ENCODE measurements around the gene HOXA13.

Gene HOXA13

DNA sequence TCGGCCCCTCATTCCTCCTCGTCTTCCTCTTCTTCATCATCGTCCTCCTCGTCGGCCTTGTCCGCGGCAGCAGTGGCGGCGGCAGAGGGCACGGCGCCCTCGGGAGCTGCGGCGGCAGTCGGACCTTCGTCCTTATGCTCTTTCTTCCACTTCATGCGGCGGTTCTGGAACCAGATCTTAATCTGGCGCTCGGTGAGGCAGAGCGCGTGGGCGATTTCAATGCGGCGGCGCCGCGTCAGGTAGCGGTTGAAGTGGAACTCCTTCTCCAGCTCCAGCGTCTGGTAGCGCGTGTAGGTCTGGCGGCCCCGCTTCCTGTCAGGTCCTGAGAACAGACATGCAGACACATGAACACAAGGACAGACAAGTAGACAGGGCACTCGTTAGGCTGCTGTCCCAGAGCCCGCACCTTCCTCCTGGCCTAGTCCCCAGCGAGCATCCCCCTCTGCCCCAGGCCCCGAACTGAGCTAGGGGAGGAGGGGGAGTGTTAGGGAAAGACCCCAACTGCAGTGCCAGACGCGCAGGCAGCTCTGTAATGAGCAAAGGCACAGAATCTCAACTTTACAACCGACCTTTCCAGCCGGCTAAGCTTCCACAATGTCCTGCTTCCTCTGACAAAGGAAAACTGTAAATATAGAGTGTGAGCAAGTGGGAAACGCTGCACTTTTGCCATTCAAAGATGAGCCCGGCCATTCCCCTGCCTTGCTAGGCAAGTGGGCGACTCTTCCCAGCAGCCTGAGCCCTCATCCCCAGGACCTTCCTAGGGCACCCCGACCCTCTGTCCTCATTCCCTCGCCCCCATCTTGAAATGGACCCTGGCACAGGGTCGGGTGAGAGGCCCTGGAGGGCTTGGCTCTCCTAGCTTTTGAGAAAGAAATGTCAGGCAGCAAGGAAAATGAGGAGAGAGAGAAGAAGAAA is 44.7 kb downstream of the HOXA13 start:
- Mint-ChIP-seq H3K9me3 (peaks cover 1% of the 10 kb centered on the region), H3K27ac (peak overlapping the region; percentile 46), H3K36me3 (peaks cover 2% of the 10 kb centered on the region), H3K27me3 (peaks cover 47% of the 10 kb centered on the region), H3K4me1 (peaks cover 33% of the 10 kb centered on the region), H3K4me3 (no peak overlapping the region)
- DNase-seq (ENCODE audit: low spot score in 2 of 2), result no peak
- no peak for ATAC-seq (ENCODE audit: low read depth)

DNA sequence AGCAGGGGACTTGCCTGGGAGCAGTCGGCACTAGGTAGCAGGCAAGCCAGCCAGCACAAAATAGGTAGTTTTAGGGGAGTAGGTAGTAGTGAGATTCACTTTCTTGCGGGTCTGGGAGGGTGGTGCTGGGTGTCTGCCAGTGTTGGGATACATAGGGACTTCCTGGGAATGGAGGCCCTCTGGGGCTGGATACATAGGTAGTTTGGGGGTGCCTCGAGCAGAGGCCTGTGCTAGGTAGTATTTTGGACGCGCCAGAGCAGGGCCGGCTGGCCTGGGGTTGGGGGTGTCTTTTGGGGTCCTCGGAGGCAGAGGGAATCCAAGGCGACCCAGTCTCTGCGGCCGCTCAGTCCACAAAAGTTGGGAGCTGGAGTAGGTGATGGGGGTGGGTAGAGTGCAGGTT is 45.5 kb downstream of the HOXA13 start:
- no peak for ATAC-seq (ENCODE audit: low read depth)
- H3K36me3 Mint-ChIP-seq, result peaks cover 2% of the 10 kb centered on the region
- H3K27ac Mint-ChIP-seq, result peak overlapping the region; percentile 46
- peaks cover 26% of the 10 kb centered on the region for H3K4me1 Mint-ChIP-seq
- no peak overlapping the region for H3K4me3 Mint-ChIP-seq
- H3K27me3 Mint-ChIP-seq, result peaks cover 43% of the 10 kb centered on the region
- no peak for DNase-seq (ENCODE audit: low spot score in 2 of 2)
- peaks cover 1% of the 10 kb centered on the region for H3K9me3 Mint-ChIP-seq

DNA sequence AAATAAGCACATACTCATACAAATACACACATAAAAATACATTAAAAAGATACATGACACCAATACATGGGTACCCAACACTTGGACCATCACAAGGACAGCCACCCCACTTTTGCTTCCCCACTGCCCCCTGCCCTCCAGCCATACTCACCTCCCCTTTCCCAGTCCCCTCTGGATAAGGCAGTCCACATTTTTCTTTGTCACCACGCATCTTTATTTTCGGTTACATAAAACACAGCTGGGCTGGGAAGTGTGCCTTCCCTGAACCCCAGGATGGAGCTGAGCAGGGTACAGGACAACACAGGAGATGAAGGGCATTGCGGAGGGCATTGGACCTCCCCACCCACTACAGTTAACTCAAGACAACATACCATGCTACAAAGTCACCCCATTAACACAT is 46.4 kb downstream of the HOXA13 start:
- H3K27ac Mint-ChIP-seq, result peak overlapping the region; percentile 28
- peaks cover 36% of the 10 kb centered on the region for H3K27me3 Mint-ChIP-seq
- ATAC-seq (ENCODE audit: low read depth), result no peak
- no peak for DNase-seq (ENCODE audit: low spot score in 2 of 2)
- no peak overlapping the region for H3K4me3 Mint-ChIP-seq
- H3K9me3 Mint-ChIP-seq, result peaks cover 1% of the 10 kb centered on the region
- peaks cover 26% of the 10 kb centered on the region for H3K4me1 Mint-ChIP-seq
- H3K36me3 Mint-ChIP-seq, result peaks cover 2% of the 10 kb centered on the region

DNA sequence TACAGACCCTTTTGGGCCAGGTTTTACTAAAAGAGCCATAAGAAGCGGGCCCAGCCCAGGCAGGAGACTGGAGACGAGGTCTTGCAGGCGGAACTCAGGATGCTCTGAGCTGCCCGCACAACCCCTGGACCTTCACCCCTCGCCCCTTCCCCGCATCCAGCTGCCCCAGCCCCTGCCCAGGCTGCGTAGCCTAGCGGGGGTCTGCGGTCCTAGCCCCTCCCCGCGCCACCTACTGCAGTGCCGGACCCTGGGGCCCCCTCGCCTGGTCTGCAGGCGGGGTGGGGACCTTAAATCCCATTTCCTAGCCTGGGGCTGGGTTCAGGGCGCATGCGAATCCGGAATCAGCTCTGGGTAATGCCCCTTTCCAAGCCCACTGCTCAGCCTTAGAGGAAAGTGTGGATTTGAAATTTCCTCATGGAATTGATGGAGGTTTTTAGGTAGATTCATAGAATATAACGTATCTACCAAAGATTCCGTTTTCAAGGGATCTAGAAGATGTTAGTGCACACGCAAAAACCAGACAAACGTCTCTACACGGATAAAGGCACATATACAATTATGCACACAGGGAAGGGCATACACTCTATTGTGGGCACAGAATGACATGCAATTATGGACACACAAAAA is 47.0 kb downstream of the HOXA13 start:
- H3K4me3 Mint-ChIP-seq, result no peak overlapping the region
- peaks cover 33% of the 10 kb centered on the region for H3K27me3 Mint-ChIP-seq
- no peak for ATAC-seq (ENCODE audit: low read depth)
- H3K27ac Mint-ChIP-seq, result no peak overlapping the region
- H3K36me3 Mint-ChIP-seq, result no peaks in the 10 kb centered on the region
- peaks cover 1% of the 10 kb centered on the region for H3K9me3 Mint-ChIP-seq
- no peak for DNase-seq (ENCODE audit: low spot score in 2 of 2)
- H3K4me1 Mint-ChIP-seq, result peaks cover 29% of the 10 kb centered on the region

DNA sequence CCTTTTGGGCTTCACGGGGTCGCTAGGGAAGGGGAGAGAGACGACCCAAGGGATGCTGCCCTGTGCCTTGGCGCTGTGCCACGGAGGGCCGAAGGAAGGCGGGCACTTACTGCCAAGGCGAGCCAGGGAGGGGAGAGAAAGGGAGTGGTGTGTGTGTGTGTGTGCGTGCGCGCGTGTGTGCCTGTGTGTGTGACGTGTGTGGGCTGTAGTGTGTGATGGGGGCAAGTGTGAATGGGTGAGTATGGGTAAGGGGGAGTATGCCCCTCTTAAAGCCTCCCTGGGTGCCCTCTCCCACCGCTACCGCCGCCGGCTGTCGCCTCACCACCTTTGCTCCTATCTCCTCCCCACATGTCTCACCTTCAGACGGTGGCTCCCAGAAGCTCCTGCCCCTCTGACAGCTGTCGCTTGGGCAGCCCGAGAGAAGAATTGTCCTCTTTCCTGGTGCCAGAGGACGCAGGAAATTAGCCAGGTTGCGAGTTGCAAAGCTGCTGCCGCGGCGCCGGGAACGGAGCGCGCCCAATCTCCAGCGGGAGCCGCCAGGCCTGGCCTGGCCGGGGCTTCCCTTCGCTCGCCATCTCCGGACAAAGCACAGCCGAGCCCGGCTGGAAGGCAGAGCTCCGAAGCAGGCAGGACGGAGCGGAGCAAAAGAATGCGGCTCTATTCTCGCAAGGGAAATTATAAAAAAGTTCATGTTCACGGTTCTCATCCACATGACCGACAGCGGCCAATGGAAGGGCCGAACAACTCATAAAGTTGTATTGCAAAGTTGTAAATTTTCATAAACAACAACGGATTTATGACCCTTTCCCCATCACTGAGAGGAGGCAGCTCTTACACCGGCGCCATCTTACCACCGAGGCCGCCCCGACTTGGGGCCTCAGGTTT is 47.7 kb downstream of the HOXA13 start, which contains the start of gene HOXA3:
Gene HOXA3 (minus strand): TSS at position 653 of the 885 bp plus-strand sequence. CDS start 41,943 bp downstream, outside the sequence.
- Mint-ChIP-seq H3K4me3 (peak within 1 kb of the TSS; percentile 77), H3K4me1 (peaks cover 28% of the 10 kb centered on the region), H3K36me3 (no peaks in the 10 kb centered on the region), H3K27ac (peak within 1 kb of the TSS; percentile 77), H3K9me3 (peaks cover 1% of the 10 kb centered on the region), H3K27me3 (peaks cover 30% of the 10 kb centered on the region)
- DNase-seq (ENCODE audit: low spot score in 2 of 2), result no peak
- no peak for ATAC-seq (ENCODE audit: low read depth)

DNA sequence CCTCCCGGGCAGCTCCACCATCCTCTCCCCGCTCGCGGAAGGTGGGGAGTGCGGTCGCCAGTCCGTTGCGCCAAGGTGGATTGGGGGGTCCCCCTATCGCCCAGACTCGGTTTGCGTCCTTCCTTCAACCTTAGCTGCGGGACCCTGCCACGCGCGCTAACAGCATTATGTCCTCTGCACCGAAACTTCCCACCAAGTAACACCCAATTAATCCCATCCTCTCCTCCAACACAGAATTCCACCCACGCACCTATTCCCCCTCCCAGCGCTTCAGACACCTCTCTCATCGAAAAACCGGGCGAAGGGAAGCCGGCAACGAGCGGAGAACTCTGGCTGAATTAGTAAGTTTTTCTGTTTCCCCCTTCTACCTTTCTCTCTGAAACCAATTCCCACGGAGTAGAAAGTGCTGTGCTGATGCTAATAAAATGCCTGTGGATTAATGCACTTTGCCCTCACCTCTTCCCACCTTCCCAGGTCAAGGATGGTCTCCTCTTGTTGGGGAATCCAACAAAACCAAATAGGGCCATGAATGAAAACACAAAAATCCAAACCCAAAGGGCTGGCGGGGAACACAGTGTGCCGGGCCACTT is 48.5 kb downstream of the HOXA13 start:
- peak overlapping the region; percentile 77 for H3K27ac Mint-ChIP-seq
- peaks cover 31% of the 10 kb centered on the region for H3K4me1 Mint-ChIP-seq
- no peak for ATAC-seq (ENCODE audit: low read depth)
- DNase-seq (ENCODE audit: low spot score in 2 of 2), result no peak
- H3K36me3 Mint-ChIP-seq, result no peaks in the 10 kb centered on the region
- peaks cover 1% of the 10 kb centered on the region for H3K9me3 Mint-ChIP-seq
- H3K27me3 Mint-ChIP-seq, result peaks cover 33% of the 10 kb centered on the region
- peak overlapping the region; percentile 77 for H3K4me3 Mint-ChIP-seq

DNA sequence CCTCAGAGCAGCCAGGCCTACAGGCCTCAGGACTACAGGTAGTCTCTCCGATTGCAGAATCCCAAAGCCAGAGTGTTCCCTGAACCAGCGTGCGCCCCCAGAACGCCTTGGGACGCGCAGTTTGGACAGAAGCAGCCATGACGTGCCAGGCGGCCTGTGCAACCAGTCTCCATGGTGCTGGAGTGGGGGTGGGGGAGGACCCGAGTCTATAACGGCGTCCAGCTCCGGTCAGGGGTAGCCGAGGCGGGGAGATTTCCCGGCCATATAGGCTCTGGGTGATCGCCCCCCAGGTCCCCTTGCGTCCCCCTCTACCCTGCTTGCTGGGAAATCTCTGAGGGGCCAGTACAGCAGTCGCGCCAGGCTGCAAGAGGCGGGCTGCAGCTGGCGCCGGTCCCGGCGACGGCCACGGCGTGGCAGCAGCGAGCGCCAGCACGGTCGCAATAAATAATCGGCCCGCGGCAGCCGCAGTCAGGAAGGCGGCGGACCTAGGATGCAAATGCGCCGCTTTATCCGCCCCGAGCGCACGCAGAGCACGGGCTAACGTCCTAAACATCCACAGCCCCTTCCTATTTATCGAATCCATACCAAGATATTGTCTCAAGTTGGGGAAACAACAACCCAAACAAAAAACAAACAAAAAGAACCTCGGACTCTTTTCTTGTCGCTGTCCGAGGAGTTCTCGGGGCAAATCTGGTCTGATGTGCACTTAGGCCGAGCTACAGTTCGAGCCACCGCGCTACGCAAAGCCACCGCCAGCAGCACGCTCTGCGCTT is 49.1 kb downstream of the HOXA13 start:
- Mint-ChIP-seq H3K27me3 (peaks cover 36% of the 10 kb centered on the region), H3K27ac (peak overlapping the region; percentile 77)

DNA sequence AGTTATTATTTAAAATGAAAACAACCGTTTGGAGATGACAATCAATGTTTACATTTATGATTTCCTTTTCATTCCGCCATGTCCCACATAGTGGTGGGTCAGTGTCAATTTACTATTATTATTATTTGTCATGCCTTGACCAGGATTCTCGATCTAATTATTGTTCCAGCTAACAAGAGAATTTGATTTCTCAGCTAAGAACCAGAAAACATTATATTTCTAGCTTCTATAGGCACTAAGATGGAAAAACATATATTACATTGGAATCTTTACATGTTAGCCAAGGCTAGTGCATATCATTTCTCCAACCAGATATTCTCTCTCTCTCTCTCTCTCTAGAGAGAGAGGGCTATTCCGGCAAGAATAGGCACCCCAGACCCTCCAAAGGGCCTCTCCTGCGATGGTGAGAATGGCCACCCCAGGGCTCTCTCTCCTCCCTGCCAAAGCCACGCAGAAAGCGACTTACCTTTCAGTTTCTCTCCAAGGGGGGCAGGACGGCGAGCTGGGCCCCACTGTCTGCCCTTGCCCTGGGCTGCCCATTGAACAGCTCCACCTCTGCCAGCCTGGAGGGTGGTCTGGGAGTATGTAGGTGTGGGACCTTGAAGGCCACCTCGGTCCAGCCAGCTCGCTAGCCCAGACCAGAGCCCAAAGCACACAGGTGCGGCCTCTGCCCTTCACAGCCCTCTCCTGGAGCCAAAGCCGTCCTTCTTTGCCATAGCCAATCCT is 49.9 kb downstream of the HOXA13 start:
- Mint-ChIP-seq H3K4me1 (peaks cover 29% of the 10 kb centered on the region), H3K4me3 (peak overlapping the region; percentile 77), H3K27ac (no peak overlapping the region), H3K27me3 (peaks cover 34% of the 10 kb centered on the region), H3K9me3 (no peaks in the 10 kb centered on the region), H3K36me3 (no peaks in the 10 kb centered on the region)
- ATAC-seq (ENCODE audit: low read depth) (no peak), DNase-seq (ENCODE audit: low spot score in 2 of 2) (no peak)

More for the DNA sequence above, 49.1 kb downstream of the HOXA13 start:
- peak; percentile 66 to 74 for DNase-seq (ENCODE audit: low spot score in 2 of 2)
- H3K4me3 Mint-ChIP-seq, result peak overlapping the region; percentile 77
- H3K4me1 Mint-ChIP-seq, result peaks cover 31% of the 10 kb centered on the region
- no peaks in the 10 kb centered on the region for H3K36me3 Mint-ChIP-seq
- H3K9me3 Mint-ChIP-seq, result peaks cover 1% of the 10 kb centered on the region
- ATAC-seq (ENCODE audit: low read depth), result peak; percentile 83

DNA sequence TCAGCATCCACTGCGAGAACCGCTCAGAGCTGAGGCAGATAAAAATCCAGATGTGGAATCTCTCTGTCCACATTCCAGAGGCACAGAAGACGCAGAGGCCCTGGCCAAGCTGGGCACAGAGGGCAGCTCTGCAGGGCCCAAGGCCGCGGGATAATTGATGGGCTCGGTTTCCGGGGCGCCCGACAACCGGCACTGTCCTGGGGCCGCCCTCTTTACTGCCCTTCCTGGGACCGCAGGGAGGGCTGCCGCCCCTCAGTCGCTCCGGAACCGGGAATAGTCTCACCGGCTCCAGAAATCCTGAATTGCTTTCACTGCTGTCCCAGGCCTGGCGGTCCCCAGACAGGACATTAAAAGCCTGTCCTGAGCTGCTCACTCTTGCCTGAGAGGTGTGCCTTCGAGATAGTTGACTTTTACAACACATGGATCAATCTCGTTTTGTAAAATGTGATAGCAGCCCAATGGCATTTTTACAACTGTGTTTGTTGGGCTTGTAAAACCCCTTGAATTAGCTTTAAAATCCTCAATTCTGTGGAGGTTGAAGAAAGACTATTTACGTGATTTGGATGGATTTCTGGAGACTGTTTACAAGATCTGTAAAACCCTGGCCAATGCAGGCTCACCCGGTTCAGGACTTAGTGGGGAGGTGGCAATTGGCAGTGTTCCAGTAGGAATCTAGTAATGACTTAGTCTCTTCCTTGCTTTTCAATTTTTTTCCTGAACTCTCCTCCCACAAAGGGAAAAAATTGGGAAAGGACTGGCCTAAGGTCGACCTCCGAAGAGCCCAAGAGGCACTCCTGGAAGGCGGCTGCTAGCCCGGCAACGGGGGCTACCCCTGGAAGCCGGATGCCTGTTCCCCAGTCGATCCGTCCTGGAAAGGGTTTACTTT is 50.9 kb downstream of the HOXA13 start:
- no peak overlapping the region for H3K27ac Mint-ChIP-seq
- H3K4me3 Mint-ChIP-seq, result no peak overlapping the region
- no peaks in the 10 kb centered on the region for H3K36me3 Mint-ChIP-seq
- DNase-seq (ENCODE audit: low spot score in 2 of 2), result no peak
- no peaks in the 10 kb centered on the region for H3K9me3 Mint-ChIP-seq
- H3K4me1 Mint-ChIP-seq, result peaks cover 27% of the 10 kb centered on the region
- no peak for ATAC-seq (ENCODE audit: low read depth)
- H3K27me3 Mint-ChIP-seq, result peaks cover 27% of the 10 kb centered on the region

DNA sequence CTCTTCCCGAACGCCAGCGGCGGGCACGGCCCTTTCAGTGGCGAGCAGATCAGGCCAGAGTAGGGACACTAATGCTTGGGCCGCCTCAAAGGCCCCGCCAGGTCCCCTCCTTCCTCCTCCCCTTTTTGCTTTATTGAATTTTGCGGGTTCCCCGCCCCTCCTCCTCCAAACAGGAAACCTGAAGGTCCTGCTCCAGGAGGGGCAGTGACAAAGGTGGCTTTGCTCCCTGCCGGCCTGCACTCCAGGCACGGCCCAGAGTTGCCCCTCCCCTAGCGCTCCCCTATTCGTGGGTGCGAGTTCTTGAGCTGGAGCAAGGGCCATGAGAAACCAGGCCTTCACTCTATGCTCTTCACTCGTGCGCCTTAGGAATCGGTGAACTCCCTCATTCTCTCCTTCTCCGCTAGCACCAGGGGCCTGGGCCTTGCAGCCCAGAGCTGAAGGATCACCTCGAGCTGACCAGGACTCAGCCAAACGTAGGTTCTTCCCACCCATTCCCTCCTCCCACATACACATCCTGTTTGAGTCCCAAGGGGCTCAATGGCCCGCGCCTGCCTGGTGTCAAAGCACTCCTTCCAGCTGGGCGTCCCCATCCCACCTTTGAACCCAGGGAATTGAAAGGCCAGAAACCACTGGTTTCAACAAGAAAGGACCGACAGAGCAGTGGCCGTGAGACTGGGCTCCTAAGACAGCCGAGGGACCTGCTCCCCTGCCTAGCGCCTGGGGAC is 51.7 kb downstream of the HOXA13 start:
- peak overlapping the region; percentile 66 for H3K4me3 Mint-ChIP-seq
- H3K9me3 Mint-ChIP-seq, result no peaks in the 10 kb centered on the region
- H3K27ac Mint-ChIP-seq, result no peak overlapping the region
- DNase-seq (ENCODE audit: low spot score in 2 of 2), result peak in 1 of 2 donors; percentile 39
- peaks cover 19% of the 10 kb centered on the region for H3K27me3 Mint-ChIP-seq
- peaks cover 27% of the 10 kb centered on the region for H3K4me1 Mint-ChIP-seq
- H3K36me3 Mint-ChIP-seq, result no peaks in the 10 kb centered on the region
- no peak for ATAC-seq (ENCODE audit: low read depth)

All from memory B cell (primary cell).